Activated CD4-positive, alpha-beta T cell treated with anti-CD3 and anti-CD28 coated beads, Interleukin-2, Interleukin-6, amounts not matched to agents 100 ng/mL and 50 ng/mL, durations not matched to agents 16 hours and 8 hours (primary cell): ENCODE results near the gene DOCK2.
"Not testable (repeated sequence)": the region's sequence is repeated elsewhere in the genome, so short reads cannot be mapped to it uniquely, and the experiment has no call there.

Source experiments
- DNase-seq: peaks from one replicate; pipeline ENCODE4 v3.0.0-alpha.2; 2020

Gene DOCK2

DNA sequence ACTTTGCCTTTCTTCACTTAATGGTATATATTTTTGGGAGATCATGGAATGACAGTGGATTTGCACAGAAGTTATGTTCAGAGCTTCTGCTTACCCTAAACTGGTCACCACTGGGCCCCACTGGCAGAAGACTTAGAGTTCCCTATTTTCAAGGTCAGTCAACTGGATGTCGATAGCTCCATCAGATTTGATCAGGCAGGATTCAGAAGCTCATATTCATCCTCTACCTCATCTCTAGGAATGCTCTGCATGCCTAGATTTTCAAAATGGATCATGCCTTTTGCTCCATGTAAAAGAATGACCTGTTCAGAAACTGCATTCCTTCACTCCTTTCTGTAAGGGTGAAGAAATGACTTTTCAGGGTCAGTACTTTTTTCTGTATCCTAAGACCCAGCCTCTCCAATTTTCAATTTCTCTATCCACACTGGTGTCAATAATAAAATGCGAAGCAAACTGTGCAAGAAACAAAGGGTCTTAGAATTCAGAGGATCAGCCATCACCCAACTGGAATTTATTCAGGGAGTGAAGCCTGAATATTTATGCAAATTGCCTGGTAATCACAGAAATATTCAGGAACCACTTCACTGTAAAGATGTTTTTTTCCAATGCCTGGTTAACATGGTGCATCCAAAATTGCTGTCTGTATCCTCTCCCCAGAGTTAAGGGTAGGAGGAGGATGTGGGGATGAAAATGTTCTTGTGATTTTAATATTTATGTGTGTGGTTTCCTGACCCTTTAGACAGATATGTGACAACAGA lies 125.4 kb downstream of the DOCK2 start:
- no peak for DNase-seq

DNA sequence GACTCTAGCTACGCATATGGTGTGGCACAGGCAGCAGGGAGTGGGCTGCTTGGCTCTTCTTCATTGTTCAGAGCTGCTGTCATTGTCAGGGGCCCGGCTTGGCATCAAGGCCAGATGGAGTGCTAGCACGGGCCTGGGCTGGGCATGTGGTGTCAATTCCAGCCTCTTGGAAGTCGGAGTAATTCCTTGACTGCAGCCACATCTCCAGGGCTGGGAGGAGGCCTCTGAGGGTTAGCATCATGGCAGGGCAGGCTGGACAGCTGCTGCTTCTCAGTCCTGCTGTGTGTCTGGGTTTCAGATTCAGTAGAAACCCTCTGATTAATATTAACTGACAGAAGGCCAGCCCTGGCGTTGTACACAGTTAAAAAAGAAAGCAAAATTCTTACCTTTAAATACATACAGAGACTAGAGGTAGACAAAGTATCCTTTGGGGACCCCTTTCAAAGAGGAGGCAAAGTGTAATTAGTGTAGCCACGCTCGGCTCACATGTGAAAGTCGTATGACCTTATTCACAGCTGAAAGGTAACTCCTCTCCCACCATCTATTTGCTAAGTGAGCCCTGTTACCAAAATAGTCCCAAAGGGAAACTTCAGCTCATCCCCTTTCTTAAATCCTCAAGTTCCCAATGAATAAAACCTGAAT lies 126.4 kb downstream of the DOCK2 start:
- no peak for DNase-seq

DNA sequence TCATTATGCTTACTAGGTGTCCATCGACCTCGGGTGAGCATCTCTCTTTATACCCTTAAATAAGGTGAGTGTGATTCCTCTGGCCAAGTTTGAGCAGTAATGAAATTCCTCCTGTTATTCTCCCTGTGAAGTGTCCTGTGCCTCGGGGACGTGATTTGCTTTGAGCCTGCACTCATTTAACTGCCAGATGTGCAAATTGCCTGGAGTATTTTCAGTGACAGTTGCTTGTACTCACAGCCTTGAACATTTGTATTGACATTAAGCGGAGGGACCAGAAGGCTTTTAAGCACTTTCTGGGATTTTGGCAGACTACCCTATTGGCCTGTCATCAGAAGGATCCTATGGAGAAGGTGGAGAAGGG lies 126.9 kb downstream of the DOCK2 start:
- DNase-seq: no peak

DNA sequence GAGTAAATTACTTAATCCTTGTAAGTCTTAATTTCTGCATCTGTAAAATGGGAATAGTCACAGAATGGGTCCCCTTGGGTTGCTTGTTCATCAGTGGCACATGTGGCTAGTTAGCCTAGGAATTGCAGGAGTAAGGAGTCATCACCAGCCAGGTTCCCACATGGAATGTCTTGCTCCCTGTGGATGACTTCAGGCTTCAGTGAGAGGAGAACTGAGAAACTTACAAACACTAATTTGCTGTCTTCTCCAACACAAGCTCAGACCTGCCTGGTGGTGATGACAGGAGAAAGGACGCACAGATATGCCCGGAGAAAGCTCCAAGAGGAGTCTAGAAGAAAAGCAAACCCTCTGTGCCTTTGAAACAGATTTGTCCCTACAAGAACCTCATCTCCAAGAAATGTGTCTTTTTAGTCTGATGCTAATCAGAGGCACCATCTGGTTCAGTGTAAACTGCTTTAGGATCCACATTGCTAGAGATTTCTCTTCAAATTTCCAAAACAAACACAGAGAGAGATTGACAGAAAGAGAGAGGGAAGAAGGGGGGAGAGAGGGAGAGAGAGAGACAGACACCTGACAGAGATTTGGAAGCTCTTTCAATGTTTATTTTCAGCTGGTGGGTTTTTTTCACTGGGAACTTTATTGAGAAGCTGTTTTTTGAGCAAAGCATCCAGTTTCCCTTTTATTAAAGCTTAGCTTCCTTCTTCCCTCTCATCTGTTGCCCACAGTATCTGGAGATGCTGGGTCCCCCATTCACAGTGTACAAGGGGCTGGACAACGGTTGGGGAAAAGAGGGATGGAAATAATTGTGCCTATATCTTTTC lies 128.3 kb downstream of the DOCK2 start:
- DNase-seq: no peak

DNA sequence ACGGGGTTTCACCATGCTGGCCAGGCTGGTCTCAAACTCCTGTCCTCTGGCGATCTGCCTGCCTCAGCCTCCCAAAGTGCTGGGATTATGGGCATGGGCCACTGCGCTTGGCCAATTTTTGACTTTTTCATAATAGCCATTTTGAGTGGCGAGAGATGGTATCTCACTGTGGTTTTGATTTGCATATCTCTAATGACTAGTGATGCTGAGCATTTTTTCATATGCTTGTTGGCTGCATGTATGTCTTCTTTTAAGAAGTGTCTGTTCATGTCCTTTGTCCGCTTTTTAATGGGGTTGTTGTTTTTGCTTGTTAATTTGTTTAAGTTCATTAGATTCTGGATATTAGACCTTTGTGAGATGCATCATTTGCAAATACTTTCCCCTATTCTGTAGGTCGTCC lies 129.9 kb downstream of the DOCK2 start:
- not testable (repeated sequence) for DNase-seq

DNA sequence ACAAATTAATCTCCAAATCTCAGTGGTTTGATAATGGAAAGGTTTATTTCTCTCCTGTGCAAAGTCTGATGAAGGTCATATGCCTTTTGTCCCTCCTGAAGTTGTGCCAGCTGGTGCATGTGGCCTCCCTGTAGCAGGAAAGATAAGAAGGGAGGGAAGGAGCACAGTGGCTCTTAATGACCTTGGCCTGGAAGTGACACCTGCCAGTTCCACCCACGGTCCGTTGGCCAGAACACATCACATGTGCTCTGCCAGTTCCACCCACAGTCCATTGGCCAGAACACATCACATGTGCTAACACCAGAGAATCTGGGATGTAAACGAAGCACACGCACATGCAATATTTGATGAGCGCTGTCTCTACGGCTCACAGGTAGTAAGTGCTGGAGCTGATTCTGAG lies 130.9 kb downstream of the DOCK2 start:
- DNase-seq: no peak

DNA sequence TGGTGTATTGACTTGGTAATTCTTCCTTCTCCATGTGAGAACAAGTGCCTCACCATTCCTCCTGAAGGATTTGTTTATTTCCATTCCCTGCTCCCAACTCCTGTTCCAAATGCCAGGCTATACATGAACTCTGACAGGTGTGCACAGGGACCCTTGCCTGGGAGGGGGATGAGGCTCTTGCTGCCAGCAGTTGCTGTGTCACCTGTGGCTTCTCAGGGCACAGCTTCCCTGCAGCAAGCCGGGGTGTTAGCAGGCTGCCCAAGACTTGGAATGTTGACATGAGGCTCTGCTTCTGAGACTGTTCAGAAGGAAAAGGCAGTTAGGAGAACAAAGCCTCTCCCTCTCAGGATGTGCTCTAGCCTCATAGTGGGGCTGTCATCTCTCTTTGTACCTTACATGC lies 131.3 kb downstream of the DOCK2 start:
- DNase-seq: no peak

DNA sequence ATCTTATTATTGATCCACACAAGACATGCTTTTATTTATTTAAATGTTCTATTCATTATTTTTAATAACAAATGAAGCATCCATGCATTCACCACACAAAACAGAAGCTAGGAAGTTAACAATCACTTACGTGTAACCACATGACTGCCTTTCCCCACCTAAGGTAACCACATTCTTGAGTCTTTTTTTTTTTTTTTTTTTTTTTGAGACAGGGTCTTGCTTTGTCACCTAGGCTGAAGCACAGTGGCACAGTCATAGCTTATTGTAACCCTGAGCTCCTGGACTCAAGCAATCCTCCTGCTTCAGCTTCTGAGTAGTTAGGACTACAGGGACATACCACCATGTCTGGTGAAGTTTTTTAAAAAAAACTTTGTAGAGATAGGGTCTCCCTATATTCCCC lies 133.0 kb downstream of the DOCK2 start:
- DNase-seq: no peak

DNA sequence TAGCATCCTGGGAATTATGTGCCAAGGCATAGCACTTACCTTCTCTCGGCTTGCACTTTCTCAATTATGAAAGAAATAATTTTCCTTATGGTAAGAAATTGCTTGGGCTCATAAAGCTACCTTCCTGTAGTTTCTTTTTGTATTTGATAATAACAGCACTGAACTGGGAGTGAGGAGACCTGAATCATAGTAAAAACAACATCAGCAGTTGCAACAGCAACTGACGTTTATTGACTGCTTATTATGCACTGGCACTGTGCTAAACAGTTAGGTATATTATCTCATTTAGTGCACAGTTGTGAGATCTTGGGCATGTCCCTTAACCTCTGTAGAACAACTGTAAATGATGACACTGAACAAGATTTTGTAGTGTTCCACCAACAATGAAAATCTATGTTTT lies 135.2 kb downstream of the DOCK2 start:
- DNase-seq: no peak

DNA sequence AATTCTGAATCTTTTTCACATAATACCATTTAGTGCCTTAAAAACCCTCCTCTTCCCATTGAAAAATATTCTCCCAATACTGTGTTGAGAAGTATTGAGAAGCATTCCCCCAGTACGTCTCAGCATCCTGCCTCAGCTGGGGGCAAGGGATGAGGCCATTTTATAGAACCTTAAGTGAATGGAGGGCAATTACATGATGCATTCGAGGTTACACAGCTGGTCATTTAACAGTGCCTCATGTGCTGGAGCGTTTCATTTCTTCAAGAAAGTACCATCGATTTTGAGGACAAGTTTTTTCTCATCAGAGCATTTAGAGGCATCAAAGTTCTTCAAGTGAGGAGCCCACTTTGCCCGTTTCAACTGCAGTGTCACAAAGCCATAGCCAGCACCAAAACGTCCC lies 135.6 kb downstream of the DOCK2 start:
- DNase-seq: no peak

DNA sequence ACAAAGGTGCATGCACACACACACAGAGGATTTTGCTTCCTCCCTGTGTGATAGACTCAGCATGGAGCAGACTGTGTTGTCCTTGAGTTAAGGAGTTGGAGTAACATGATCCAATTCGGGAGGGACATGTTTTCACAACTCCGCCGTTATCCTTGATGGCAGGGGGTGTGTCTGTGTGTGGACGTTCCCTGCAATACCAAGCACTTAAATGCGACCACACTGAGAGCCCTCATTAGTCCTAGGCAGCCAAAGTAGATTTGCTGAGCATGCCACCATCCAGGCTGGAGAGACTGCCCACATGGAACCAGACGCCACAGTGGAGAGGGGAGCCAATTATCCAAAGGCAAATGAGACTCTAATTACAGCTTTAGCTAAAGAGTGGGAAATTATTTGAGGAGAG lies 140.1 kb downstream of the DOCK2 start:
- DNase-seq: no peak

DNA sequence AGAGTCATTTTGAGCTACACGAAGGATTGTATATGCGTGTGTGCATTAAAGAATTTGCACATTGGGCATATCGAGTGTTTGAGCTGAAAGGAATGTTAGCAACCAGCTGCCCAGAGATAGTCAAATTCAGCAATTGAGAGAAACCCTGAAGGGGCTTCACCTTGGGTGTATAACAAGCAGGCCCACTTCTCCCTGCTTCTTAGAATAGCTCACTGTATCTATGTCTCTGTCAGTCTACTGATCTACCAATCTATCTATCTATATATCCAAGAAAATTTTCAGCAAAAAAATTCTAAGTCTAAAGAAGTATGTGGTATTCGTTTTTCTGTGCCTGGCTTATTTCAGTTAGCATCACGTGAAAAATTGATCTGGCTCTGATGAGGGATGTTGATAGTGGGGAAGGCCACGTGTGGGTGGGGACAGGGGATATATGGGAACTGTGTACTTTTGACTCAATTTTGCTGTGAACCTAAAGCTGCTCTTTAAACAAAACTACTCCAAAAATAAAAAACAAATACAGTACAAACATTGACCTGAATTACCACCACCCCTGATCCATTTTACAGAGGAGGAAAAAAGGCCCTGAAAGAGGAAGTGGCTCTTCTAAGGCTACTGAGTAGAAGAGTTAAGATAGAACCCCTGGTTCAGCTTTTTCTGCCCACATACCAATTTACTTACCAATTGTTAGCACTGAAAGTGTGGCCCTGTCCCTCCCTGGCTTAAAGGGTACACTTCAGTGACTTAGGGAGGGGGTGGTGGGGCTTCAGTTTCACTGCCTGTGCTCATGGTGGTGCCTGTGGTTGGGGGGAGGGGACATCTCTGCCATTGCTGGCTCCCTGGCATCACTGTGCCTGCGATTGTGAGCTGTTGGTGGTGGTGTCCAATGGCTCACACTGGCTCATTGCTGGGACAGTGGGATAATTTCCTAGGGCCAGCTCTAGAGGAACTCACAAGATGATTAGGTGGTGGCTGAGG lies 141.8 kb downstream of the DOCK2 start:
- DNase-seq: no peak

DNA sequence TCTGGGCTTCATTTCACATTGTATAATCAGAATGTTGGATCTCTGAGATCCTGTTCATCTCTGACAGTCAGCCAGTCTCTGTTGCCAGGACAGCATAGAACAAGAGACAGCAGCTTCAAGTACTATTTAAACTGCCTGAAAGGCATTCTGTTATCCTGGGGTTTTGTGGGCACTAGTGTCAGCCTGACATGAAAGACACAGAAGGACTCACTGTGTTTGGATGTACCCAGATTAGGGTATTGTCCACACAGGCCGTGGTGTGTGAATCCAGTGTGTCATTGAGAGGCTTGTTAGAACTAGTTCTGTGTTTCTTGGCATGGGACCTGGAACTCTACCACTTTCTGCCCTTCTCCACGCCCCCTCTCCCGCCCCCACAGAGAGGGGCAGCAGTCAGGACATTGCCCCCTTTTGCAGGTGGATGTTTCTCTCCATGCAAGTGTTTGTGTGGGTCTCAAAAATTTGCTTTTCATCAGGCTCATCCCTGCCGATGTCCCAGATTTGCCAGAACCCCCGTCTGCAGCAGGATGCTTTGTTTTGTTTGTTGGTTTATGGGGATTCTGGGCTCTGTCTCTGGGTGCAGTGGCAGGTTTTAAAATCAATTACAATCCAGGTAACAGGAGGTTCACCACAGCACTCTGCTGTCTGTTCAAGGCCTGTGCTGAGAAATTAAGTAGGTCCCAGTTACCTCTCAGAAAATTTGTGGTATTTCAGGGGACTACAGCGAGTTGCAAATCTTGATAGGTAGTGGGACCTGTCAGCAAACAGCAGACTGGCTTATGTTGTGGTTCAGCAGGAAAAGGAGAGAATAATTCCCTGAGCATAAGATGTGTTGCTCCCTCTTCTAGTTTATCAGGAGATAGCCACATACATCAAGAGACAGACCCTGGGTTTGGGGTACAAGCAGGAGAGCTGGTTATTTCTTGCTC lies 144.6 kb downstream of the DOCK2 start:
- no peak for DNase-seq

DNA sequence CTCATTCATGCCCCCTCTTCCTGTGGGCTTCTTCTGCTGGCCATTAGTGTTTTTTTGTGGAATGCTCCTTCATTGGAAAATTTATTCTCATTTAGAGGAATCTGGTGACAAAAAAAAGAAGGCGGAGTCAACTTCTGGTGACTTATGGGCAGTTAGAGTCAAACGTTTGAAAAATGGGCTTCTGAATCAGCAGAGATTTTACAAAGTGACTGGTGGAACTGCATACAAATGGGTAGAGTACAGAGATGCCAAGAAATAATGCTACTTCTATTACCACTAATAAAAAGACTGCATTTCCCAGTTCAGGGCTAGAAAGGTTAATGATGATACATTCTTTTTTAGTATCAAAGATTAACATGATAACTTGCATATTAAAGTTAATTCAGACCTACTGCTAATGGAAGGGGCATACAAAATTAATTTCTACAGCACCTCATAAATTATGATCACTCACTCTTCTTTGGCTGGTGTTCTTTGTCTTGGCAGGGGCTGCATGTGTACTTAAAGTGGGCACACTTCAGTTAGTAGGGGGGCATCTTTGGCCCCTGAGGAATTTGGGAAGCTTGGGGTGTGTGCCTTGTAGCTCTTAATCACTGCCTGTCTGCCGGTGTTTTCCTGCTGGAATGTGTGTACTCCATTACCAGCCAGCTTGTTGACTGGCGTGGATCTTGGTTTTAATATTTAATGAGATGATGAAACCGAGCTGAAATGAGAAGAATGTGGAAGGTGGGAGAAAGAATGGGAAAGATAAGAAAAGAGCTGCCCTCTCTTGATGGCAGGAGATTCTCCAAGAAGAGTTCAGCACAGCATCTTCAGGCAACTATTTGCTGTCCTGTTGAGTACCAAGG lies 148.9 kb downstream of the DOCK2 start:
- DNase-seq: no peak

DNA sequence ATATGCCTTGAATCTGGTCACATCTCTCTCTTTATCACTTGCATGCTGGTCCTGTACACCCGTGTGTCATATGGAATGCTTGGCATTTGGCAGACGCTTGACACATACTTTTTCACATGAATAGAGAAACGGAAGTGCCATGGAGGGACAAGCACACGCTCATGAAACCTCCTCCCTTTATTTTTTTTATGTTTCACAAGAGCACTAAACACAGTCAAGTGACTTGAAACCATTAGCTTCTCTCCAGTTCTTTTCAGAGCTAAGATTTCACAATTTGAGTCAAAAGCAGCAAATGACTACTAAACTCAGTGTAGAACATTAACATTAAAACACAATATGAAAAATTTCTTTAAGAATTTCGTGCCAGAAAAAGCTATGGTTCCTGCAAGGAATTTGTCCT lies 151.1 kb downstream of the DOCK2 start:
- DNase-seq: no peak

DNA sequence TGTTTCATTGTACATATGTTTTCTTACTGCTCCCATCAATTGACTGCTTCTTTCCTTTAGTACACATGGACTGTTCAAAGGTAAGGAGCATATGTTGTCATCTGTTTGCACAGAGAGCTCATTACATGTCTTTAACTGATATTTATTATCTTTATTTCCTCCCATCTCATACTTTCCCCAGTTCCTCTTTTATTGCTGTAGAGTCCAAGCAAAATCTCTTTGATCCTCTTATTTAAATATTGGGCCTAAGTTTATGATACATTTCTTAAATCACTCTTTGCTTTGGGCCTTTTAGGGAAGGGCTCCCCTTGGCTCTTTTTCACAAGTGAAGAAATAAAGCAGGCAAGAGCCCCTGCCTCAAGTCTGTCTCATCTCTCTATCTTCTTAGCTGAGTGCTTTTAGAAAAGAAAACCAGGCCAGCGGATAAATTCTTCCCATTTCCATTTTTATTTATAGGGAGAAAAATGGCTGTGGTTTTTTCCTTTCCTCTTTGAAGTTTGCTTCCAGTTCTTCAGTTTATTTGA lies 152.4 kb downstream of the DOCK2 start:
- DNase-seq: no peak

DNA sequence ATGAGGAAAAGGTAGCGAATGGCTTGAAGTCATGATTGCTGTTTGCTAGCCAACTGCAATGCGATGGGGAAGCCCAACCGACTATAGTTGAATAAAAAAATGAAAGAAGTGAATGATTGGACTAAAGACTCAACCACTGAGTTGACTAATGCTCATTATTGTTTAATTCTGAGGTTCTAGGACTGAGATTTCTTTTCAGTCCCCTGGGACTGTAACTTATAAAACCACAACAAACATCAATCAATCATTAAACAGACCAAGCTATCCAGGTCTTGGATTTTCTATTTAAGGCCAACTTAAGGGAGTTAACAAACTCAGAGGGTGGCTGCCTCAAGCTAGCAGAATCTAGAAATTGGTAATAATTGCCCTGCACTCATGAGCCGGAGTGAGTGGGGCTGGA lies 154.2 kb downstream of the DOCK2 start:
- DNase-seq: no peak

DNA sequence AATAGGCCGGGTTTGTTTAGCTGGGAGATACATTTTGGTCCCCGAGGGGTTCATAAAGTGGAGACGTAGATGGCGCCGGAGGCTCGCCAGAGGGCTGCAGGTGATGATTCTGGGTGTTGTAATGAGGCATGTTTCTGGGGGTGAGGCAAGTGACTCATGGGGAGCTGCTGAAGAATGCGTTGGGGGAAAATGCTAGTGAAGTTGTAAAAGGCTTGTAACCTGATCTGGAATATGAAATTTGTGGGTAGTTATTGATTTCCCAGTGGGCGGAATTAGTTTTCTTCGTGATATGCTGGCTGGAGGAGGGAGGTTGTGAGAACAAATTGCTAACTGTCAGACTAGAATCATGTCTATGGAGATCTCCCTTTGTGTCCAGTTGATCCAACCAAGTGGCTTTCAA lies 158.3 kb downstream of the DOCK2 start:
- no peak for DNase-seq

DNA sequence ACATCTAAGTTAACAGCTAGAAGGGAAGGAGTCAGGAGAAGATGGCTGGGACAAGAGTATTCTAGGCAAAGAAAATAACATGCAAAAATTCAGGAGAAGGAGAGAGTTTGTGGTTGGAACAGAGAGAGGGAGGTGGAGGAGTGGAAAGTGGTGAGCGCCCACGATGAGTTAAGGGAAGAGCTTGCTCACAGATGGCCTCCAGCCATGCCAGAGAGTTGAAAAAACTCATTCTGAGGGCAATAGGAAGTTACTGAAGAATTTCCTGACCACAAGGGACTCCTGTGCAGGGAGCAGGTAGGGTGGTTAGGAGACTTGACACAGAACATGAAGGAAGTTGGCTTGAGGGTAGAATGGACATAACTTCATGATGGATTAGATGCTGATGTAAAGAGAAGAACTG lies 159.7 kb downstream of the DOCK2 start:
- DNase-seq: no peak

DNA sequence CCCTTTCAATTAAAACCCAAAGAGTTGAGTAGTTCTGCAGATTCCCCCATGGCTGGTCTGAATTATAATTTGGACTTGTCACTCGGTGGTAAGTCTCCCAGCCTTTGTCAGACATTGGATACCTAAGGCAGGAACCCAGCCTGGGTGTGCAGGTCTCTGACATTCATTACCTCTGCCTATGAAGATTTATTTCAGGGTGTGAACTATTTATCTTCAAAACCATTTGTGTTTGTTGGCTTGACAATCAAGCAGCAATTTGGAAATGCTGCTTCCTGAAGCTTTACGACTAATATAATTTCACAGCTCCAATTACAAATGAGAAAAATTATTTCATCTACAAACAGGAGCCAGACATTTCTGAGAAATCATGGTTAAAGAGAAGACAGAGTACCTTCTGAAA lies 160.5 kb downstream of the DOCK2 start:
- no peak for DNase-seq

DNA sequence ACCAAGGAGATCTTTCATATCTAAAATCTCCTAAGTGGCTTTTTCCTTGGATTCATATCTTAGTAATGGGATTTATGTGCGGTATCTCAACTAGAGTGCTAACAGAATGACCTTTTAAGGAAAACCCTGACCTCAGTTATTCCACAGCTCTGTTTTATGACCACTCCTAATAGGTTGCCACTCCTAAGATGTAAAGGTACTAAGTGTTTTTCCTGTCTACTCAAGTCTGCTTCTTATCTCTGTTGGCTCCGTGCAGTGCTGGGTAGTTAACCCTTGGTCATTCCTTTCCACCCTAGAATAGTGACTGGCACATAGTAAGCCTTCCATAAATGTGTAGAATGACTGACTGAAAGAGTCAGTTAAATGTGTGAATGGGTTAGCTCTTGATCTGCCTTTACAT lies 161.4 kb downstream of the DOCK2 start:
- DNase-seq: no peak
